Fibroblast of lung (primary cell): ENCODE data around the gene TXNDC11. TPM values are rescaled to one million over a fixed set of nuclear protein-coding genes. Genes with fewer than 3 reads are reported as not detected.

Experiments used
- DNase-seq, 2 donors: peaks; one replicate each; pipeline versions ENCODE4 v3.0.0 to v3.0.0-alpha.2; 2010; ENCODE audit warnings: low read depth in 2 of 2
- H2AFZ ChIP-seq: 2 replicates; pipeline ENCODE4 v1.5.1; 2012; ENCODE audit warnings: low read length, control low read depth, inconsistent platforms
- H3K27ac ChIP-seq: 2 replicates; pipeline ENCODE4 v1.5.1; 2011; ENCODE audit warnings: low read length, control low read depth; ENCODE audit not compliant: insufficient read depth
- H3K27me3 ChIP-seq: 2 replicates; pipeline ENCODE4 v1.5.1; 2011; ENCODE audit warnings: mild to moderate bottlenecking, low read length; ENCODE audit not compliant: control insufficient read depth, insufficient read depth
- H3K36me3 ChIP-seq: 2 replicates; pipeline ENCODE4 v1.5.1; 2011; ENCODE audit warnings: low read length; ENCODE audit not compliant: control insufficient read depth, insufficient read depth
- H3K4me1 ChIP-seq: 2 replicates; pipeline ENCODE4 v1.5.1; 2011; ENCODE audit warnings: low read length; ENCODE audit not compliant: control insufficient read depth, insufficient read depth; ENCODE audit errors: extremely low read depth
- H3K4me2 ChIP-seq: 2 replicates; pipeline ENCODE4 v1.5.1; 2011; ENCODE audit warnings: low read length, control low read depth; ENCODE audit not compliant: insufficient read depth; ENCODE audit errors: extremely low read depth
- H3K4me3 ChIP-seq, 4 experiments: fragments of 200-600 bp in 1 of 4; sonication (generic) in 1 of 4; replicated peaks in 1 of 4; 2 replicates each; pipeline ENCODE4 v1.5.1; 2011 to 2016; ENCODE audit warnings: low read length in 4 of 4, low read depth in 3 of 4, mild to moderate bottlenecking in 3 of 4, control low read depth in 2 of 4, inconsistent platforms in 1 of 4, mixed read lengths in 1 of 4; ENCODE audit not compliant: insufficient read depth in 1 of 4; ENCODE audit errors: control extremely low read depth in 1 of 4
- H3K79me2 ChIP-seq: 2 replicates; pipeline ENCODE4 v1.5.1; 2012; ENCODE audit warnings: mild to moderate bottlenecking, low read length, inconsistent platforms; ENCODE audit not compliant: control insufficient read depth, insufficient read depth
- H3K9ac ChIP-seq: 2 replicates; pipeline ENCODE4 v1.5.1; 2011; ENCODE audit warnings: mild to moderate bottlenecking, low read length, control low read depth; ENCODE audit not compliant: insufficient read depth
- H3K9me3 ChIP-seq: 2 replicates; pipeline ENCODE4 v1.5.1; 2012; ENCODE audit warnings: low read depth, low read length; ENCODE audit not compliant: control insufficient read depth, insufficient read depth
- H4K20me1 ChIP-seq: 2 replicates; pipeline ENCODE4 v1.5.1; 2011; ENCODE audit warnings: low read length; ENCODE audit not compliant: control insufficient read depth, insufficient read depth; ENCODE audit errors: extremely low read depth
- CTCF ChIP-seq, 2 donors: IDR thresholded peaks in 1 of 2; conservative IDR thresholded peaks in 1 of 2; 1 replicate in 1 of 2; 2 replicates in 1 of 2; pipeline ENCODE4 v1.5.1; 2011 to 2012; ENCODE audit warnings: low read length in 2 of 2, control low read depth in 1 of 2, inconsistent platforms in 1 of 2, low read depth in 1 of 2, mild to moderate bottlenecking in 1 of 2
- EZH2 ChIP-seq: IDR thresholded peaks from 2 replicates; pipeline ENCODE4 v1.5.1; 2012; ENCODE audit warnings: low read length, control low read depth, mild to moderate bottlenecking; ENCODE audit errors: missing control alignments
- polyA plus RNA-seq, 2 donors: library from polyadenylated mRNA; depleted of rRNA in 1 of 2; stranded (reverse) in 1 of 2; unstranded in 1 of 2; fragments of >200 nt; gene quantifications; 2 replicates each; pipeline ENCODE4 v1.2.1, GENCODE V29; 2011 to 2012; ENCODE audit warnings: missing spikeins in 1 of 2
- total RNA-seq: library from RNA; depleted of rRNA; stranded (reverse); fragments of >200 nt; gene quantifications from 2 replicates; pipeline ENCODE4 v1.2.1, GENCODE V29; 2014

The TXNDC11 gene
- total and polyA plus RNA-seq, 2 donors (not counting 1 experiment from before 2014, with no cell fraction given) = 26.8 to 46.2 TPM

DNA sequence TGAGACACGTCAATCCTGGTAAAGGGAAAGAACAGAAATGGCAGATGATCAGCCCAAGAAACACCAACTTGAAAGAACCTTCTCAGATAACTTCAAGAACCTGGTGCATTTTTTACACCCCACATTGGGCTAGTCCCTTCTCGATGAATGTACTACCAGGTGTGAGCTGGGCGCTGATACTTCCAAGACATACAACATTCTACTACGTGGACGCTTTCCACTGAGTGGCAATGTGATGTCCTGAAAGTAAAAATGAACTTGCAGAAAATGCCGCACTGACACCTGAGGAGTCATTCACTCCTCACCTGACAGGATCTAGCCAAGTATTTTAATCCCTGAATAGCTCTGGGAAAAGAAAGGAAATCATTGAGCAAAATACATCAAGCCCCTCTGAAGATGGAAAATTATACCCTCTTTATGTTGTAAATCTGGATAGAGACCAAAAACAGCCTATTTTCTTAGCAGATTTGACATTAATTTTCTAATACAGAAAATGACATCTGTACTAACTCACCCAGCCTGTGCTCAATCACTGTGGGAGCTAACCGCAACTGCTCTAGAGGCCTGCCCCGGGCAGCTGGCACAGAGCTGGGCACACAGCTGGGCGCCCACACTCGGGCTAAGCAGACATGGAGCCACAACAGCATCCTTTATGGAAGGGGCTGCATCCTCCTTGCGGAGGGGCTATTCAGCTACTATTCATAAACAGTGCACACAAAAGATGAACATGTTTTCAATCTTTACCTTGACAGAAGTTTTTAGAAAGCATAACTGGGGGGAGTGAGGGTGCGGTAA, 58.2 kb downstream of the TXNDC11 start:
- no peaks in the 10 kb centered on the region for H3K27me3 ChIP-seq
- H2AFZ ChIP-seq = no peak overlapping the region
- H3K9me3 ChIP-seq = no peaks in the 10 kb centered on the region
- H3K36me3 ChIP-seq = peaks cover 17% of the 10 kb centered on the region
- H3K4me3 ChIP-seq = no peak overlapping the region
- no peaks in the 10 kb centered on the region for H3K79me2 ChIP-seq
- H3K4me1 ChIP-seq = peaks cover 15% of the 10 kb centered on the region
- no peak overlapping the region for H3K9ac ChIP-seq
- no peak overlapping the region for H3K27ac ChIP-seq
- no peaks in the 10 kb centered on the region for H4K20me1 ChIP-seq
- TF ChIP-seq CTCF (conservative IDR thresholded peaks at IDR 0.05 in 1 of 2, IDR thresholded peaks at IDR 0.05 in 1 of 2; ENCODE audit: low read depth in 1 of 2, low read length in 2 of 2) (no peak), EZH2 (no peak)
- H3K4me2 ChIP-seq = no peak overlapping the region
- no peak for DNase-seq

DNA sequence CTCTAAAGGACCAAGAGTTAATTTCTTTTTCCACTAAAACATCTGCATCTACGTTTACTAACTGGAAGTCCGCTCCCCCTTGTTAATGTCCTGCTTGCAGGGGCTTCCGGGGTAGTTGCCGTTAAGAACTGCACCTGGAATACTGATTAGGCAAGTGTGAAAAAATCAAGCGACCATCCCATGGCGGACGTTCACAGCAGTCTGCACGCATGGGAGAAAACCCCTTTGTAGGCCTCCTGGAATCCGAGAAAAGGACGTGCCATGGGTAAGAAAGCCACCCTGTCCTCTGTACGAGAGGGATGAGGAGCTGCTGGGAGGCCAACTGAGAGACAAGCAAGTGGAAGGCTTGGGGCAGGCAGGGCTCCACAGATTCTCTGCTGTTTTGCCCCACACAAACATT, 59.5 kb downstream of the TXNDC11 start:
- H3K4me1 ChIP-seq = peaks cover 24% of the 10 kb centered on the region
- no peak for DNase-seq
- no peaks in the 10 kb centered on the region for H3K27me3 ChIP-seq
- no peak overlapping the region for H2AFZ ChIP-seq
- no peaks in the 10 kb centered on the region for H4K20me1 ChIP-seq
- H3K4me2 ChIP-seq = no peak overlapping the region
- peak overlapping the region; percentile 38 for H3K27ac ChIP-seq
- H3K36me3 ChIP-seq = peaks cover 21% of the 10 kb centered on the region
- TF ChIP-seq CTCF (conservative IDR thresholded peaks at IDR 0.05 in 1 of 2, IDR thresholded peaks at IDR 0.05 in 1 of 2; ENCODE audit: low read depth in 1 of 2, low read length in 2 of 2) (no peak), EZH2 (no peak)
- H3K4me3 ChIP-seq = no peak overlapping the region
- no peaks in the 10 kb centered on the region for H3K79me2 ChIP-seq
- H3K9ac ChIP-seq = no peak overlapping the region
- no peaks in the 10 kb centered on the region for H3K9me3 ChIP-seq

GRCh38 chr16:11682655-11683096, 60.0 kb downstream of the TXNDC11 start:
- Histone ChIP-seq H3K4me3 (no peak overlapping the region), H3K36me3 (peaks cover 20% of the 10 kb centered on the region), H2AFZ (no peak overlapping the region), H3K79me2 (no peaks in the 10 kb centered on the region), H3K9me3 (no peaks in the 10 kb centered on the region), H3K4me2 (no peak overlapping the region), H3K9ac (no peak overlapping the region), H3K4me1 (peaks cover 28% of the 10 kb centered on the region), H3K27ac (peak overlapping the region; percentile 38), H3K27me3 (no peaks in the 10 kb centered on the region), H4K20me1 (no peaks in the 10 kb centered on the region)
- DNase-seq = peak; percentile 85 to 98
- no peak for TF ChIP-seq EZH2
- no peak for TF ChIP-seq CTCF (conservative IDR thresholded peaks at IDR 0.05 in 1 of 2, IDR thresholded peaks at IDR 0.05 in 1 of 2; ENCODE audit: low read depth in 1 of 2, low read length in 2 of 2)
